HG03064 (cell line): ENCODE results near the gene CD6.

Source experiments
- ATAC-seq: cut with Tn5 transposase; IDR thresholded peaks from one replicate; pipeline ENCODE4 v1.9.1; 2021; ENCODE audit warnings: low read depth; ENCODE audit not compliant: unreplicated experiment

CD6 gene

GRCh38 chr11:60971520-60971919 lies at the start of gene CD6:
TSS of gene CD6 (plus strand) at chr11:60971680. CDS start at chr11:60971866, 186 bp downstream.
- no peak for ATAC-seq

- ATAC-seq, result no peak
These were observed 49.6 kb upstream of the CD6 start for GRCh38 chr11:60921777-60922335.

- no peak for ATAC-seq
These were observed 48.6 kb upstream of the CD6 start for GRCh38 chr11:60922906-60923305.

GRCh38 chr11:60923326-60923725 lies 48.2 kb upstream of the CD6 start:
- ATAC-seq, result no peak

GRCh38 chr11:60923800-60924109 lies 47.7 kb upstream of the CD6 start:
- no peak for ATAC-seq

- ATAC-seq, result no peak
These were observed 47.2 kb upstream of the CD6 start, which contains the start of gene TMEM132A for GRCh38 chr11:60924110-60924905. TSS of gene TMEM132A (plus strand) at chr11:60924460. CDS start at chr11:60924634, 174 bp downstream.

- ATAC-seq, result no peak
These were observed 46.3 kb upstream of the CD6 start for GRCh38 chr11:60924906-60925853.

GRCh38 chr11:60925868-60926267 lies 45.6 kb upstream of the CD6 start:
- ATAC-seq, result no peak

GRCh38 chr11:60926500-60926899 lies 45.0 kb upstream of the CD6 start:
- no peak for ATAC-seq

GRCh38 chr11:60927061-60927592 lies 44.4 kb upstream of the CD6 start:
- ATAC-seq, result no peak

GRCh38 chr11:60927600-60927999 lies 43.9 kb upstream of the CD6 start:
- no peak for ATAC-seq

- no peak for ATAC-seq
These were observed 42.9 kb upstream of the CD6 start for GRCh38 chr11:60928563-60929001.

GRCh38 chr11:60929764-60930163 lies 41.7 kb upstream of the CD6 start:
- ATAC-seq, result no peak

GRCh38 chr11:60930394-60930793 lies 41.1 kb upstream of the CD6 start:
- no peak for ATAC-seq

- ATAC-seq, result no peak
These were observed 39.6 kb upstream of the CD6 start for GRCh38 chr11:60931917-60932316.

- no peak for ATAC-seq
These were observed 38.7 kb upstream of the CD6 start for GRCh38 chr11:60932605-60933356.

- no peak for ATAC-seq
These were observed 37.9 kb upstream of the CD6 start for GRCh38 chr11:60933416-60934123.

- no peak for ATAC-seq
These were observed 37.2 kb upstream of the CD6 start for GRCh38 chr11:60934124-60934789.
